ENCODE measurements around the gene RNF112.

Gene RNF112

DNA sequence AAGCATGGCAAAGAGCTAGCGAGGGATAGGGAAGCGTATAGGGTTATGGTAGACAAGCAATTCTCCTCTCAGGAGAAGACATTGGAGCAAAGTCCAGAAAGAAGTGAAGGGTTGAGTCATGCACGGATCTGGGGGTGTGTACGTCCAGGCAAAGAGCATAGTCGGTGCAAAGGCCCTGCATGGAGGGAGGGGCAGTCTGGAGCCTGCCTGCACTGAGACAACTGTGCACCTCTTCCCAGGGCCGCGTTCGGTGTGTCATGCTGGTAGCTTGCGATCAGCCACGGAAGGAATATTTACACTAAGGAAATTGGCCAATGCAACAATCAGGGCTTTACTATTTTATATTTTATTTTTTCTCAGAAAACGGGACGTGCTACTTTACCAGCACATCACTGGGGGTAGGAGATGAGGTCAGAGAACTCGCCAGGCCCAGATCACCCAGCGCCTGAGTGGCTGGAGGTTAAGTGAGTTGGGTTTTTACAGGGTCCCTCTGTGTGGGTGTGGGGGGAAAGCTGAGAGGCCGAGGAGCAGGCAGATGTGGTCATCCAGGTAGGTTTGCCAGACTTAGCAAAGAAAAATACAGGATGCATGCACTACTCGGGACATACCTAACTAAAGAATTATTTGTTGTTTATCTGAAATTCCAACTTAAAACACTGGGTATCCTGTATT, 41.8 kb upstream of the RNF112 start:
- DNase-seq = no peak
- Histone ChIP-seq H3K36me3 (no peaks in the 10 kb centered on the region), H3K4me1 (no peaks in the 10 kb centered on the region)

DNA sequence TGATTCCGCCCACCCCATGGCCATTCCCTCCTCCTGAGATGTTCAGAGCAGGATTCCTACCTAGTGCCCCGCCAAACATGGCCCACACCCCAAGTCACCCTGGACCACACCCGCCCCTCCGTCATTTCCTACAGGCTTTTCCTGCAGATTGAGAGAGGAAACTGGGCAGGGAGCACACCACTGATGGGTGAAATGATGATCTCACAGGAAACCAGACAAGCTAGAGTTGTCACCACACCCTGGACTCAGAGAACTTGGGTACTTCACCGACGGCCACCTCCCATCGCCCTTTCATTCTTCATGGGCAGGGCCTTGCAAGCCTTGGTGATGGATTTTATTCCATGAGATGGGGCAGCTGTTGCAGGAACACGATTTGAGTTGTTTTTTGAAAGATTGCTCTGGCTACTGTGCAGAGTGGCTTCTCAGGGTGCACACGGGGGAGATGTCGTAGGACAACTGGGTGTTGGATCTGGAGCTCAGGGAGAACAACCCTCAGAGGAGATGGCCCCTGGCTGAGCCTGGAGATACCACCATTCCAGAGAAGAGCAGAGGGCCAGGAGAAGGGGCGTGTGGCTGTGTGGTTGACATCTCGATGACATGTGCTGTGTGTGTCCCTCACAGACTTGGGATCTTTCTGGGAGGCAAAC, 41.1 kb upstream of the RNF112 start:
- Histone ChIP-seq H3K27me3 (no peaks in the 10 kb centered on the region), H3K4me1 (no peaks in the 10 kb centered on the region), H3K9me3 (no peaks in the 10 kb centered on the region), H3K36me3 (no peaks in the 10 kb centered on the region), H3K4me3 (ENCODE audit: low read depth, low read length) (no peak overlapping the region)
- TF ChIP-seq, protein P1, sequence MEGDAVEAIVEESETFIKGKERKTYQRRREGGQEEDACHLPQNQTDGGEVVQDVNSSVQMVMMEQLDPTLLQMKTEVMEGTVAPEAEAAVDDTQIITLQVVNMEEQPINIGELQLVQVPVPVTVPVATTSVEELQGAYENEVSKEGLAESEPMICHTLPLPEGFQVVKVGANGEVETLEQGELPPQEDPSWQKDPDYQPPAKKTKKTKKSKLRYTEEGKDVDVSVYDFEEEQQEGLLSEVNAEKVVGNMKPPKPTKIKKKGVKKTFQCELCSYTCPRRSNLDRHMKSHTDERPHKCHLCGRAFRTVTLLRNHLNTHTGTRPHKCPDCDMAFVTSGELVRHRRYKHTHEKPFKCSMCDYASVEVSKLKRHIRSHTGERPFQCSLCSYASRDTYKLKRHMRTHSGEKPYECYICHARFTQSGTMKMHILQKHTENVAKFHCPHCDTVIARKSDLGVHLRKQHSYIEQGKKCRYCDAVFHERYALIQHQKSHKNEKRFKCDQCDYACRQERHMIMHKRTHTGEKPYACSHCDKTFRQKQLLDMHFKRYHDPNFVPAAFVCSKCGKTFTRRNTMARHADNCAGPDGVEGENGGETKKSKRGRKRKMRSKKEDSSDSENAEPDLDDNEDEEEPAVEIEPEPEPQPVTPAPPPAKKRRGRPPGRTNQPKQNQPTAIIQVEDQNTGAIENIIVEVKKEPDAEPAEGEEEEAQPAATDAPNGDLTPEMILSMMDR (IDR thresholded peaks at IDR 0.05; ENCODE audit: low read depth, low read length) = no peak
- DNase-seq = no peak

More for the DNA sequence above, 41.8 kb upstream of the RNF112 start:
- Histone ChIP-seq H3K4me3 (ENCODE audit: low read depth, low read length) (no peak overlapping the region), H3K27me3 (no peaks in the 10 kb centered on the region), H3K9me3 (no peaks in the 10 kb centered on the region)
- TF ChIP-seq, protein P1 (IDR thresholded peaks at IDR 0.05; ENCODE audit: low read depth, low read length) = no peak

DNA sequence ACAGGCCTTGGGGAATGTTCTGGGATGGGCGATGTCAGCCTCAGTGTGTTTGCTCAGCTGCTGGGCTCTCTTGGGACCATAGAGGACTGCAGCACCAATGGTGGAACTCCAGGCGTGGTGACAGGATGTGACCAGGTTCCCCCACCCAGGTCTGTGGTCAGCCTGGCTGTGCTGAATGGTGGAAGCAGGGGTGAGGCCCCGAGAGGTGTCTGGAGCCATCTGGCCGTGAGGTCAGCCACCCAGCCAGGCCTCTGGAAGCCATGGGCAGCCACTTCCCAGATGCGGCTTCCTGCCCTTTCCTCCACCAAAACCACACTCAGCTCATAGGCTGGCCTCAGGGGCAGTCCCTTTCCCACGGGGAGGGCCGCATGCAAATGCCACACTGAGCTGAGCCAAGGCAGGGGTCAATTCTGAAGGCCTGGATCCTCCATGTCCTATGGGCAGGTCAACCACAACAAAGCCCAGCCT, 40.5 kb upstream of the RNF112 start:
- DNase-seq = no peak
- TF ChIP-seq, protein P1 (IDR thresholded peaks at IDR 0.05; ENCODE audit: low read depth, low read length) = no peak

DNA sequence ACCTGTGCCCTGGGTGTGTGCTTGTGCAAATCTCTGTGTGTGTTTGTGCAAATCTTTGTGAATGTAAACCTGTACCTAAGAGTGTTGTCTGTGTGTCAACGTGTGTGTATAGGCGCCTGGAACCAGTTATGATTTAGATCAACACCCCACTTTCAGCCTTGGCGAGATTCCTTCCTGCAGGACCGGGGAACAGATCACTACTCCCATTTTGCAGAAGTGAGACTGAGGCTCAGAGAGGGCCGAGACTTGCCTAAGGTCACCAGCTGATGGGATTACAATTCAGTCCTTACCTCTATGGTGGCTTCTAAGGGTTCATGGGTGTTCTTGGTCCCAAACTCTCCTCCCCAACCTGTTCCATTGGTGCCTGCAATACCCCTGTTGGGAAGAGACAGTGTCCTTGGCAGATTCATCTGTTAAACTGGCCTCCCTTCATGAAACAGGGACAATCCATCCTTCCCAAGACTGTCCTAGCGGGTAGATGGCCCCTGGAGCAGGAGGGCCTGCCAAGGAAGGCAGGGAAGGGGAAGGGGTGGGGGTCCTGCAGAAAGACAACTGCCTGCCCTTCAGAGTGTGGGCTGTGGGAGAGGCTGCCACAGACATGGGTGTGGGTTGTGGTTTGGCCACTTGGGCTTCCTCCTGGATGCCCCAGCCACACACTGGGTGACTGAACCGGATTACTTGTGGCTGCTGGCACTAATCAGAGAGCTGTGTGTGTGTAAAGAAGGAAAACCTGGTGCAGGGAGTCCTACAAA, 39.6 kb upstream of the RNF112 start:
- no peak overlapping the region for H3K4me3 ChIP-seq (ENCODE audit: low read depth, low read length)
- H3K27me3 ChIP-seq = no peaks in the 10 kb centered on the region
- no peaks in the 10 kb centered on the region for H3K36me3 ChIP-seq
- no peaks in the 10 kb centered on the region for H3K4me1 ChIP-seq
- DNase-seq = no peak
- H3K9me3 ChIP-seq = no peaks in the 10 kb centered on the region
- TF ChIP-seq, protein P1 (IDR thresholded peaks at IDR 0.05; ENCODE audit: low read depth, low read length) = no peak

More for the DNA sequence above, 40.5 kb upstream of the RNF112 start:
- no peak overlapping the region for H3K4me3 ChIP-seq (ENCODE audit: low read depth, low read length)
- no peaks in the 10 kb centered on the region for H3K9me3 ChIP-seq
- no peaks in the 10 kb centered on the region for H3K27me3 ChIP-seq
- no peaks in the 10 kb centered on the region for H3K4me1 ChIP-seq
- no peaks in the 10 kb centered on the region for H3K36me3 ChIP-seq

DNA sequence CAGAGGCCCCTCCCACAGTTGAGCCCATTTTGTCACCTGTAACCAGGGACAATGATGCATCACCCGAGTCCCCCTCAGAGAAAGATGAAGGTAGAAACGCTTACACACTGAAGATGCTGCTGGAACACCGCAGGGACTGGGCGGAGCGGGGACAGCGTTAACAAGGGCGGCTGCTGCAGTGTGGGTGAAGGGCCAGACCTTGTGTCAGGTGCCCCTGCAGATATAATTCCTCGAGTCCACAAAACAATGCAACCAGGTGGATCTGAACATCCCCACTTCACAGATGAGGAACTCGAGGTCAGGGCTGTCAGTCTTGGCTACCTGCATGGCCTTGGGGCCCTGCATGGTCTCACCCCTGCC, 39.0 kb upstream of the RNF112 start:
- no peaks in the 10 kb centered on the region for H3K4me1 ChIP-seq
- H3K36me3 ChIP-seq = no peaks in the 10 kb centered on the region
- no peak for DNase-seq
- H3K4me3 ChIP-seq (ENCODE audit: low read depth, low read length) = no peak overlapping the region
- TF ChIP-seq, protein P1 (IDR thresholded peaks at IDR 0.05; ENCODE audit: low read depth, low read length) = no peak
- no peaks in the 10 kb centered on the region for H3K9me3 ChIP-seq
- no peaks in the 10 kb centered on the region for H3K27me3 ChIP-seq

All from BE2C (cell line).